H1 (cell line): ENCODE data around the gene ZNF687. TPM values are rescaled to one million over a fixed set of nuclear protein-coding genes. Genes with fewer than 3 reads are reported as not detected.
A peak's percentile ranks its signal among the peaks of the same experiment; 100 is the strongest.

Source experiments
- CTCF ChIA-PET: fragments of 300-600 bp; sonication (Branson Sonifier 250); formaldehyde crosslinking; loops from one replicate; lab custom pipeline; 2021; ENCODE audit not compliant: partially characterized antibody; lab: Charles Lee
- POLR2A ChIA-PET: fragments of 300-600 bp; sonication (Branson Sonifier 250); formaldehyde crosslinking; loops from one replicate; lab custom pipeline; 2021; ENCODE audit warnings: inconsistent platforms; ENCODE audit not compliant: partially characterized antibody; lab: Charles Lee
- DNase-seq, 2 experiments: peaks; one replicate each; pipeline versions ENCODE4 v3.0.0 to v3.0.0-alpha.2; 2010 to 2022; ENCODE audit warnings: low spot score in 2 of 2, low read depth in 1 of 2, mixed read lengths in 1 of 2
- FAIRE-seq: peaks from 2 replicates; lab custom pipeline; 2011; peaks lifted over from hg19 to GRCh38; lab: Jason Lieb, UNC
- H2AFZ ChIP-seq: 2 replicates; pipeline ENCODE4 v1.8.1; 2012; ENCODE audit warnings: low read length, inconsistent platforms
- H2AK5ac ChIP-seq: 2 replicates; pipeline ENCODE4 v1.6.1; 2013; ENCODE audit warnings: low read depth, low read length
- H2BK120ac ChIP-seq: replicated peaks from 2 replicates; pipeline ENCODE3; 2013; ENCODE audit warnings: low read depth, low read length, inconsistent platforms
- H2BK12ac ChIP-seq: 2 replicates; pipeline ENCODE4 v1.6.1; 2013; ENCODE audit warnings: low read depth, low read length
- H2BK15ac ChIP-seq: 2 replicates; pipeline ENCODE4 v1.6.1; 2013; ENCODE audit warnings: low read length
- H2BK20ac ChIP-seq: 2 replicates; pipeline ENCODE4 v1.6.1; 2013; ENCODE audit warnings: low read length
- H2BK5ac ChIP-seq: 2 replicates; pipeline ENCODE4 v1.6.1; 2013; ENCODE audit warnings: low read depth, low read length
- H3K14ac ChIP-seq: 2 replicates; pipeline ENCODE4 v1.6.1; 2013; ENCODE audit warnings: inconsistent platforms; ENCODE audit not compliant: insufficient read length
- H3K18ac ChIP-seq: 2 replicates; pipeline ENCODE4 v1.6.1; 2013; ENCODE audit warnings: low read length; ENCODE audit errors: extremely low read depth
- H3K23ac ChIP-seq: 2 replicates; pipeline ENCODE4 v1.6.1; 2013; ENCODE audit warnings: inconsistent platforms; ENCODE audit not compliant: insufficient read length
- H3K23me2 ChIP-seq: 2 replicates; pipeline ENCODE4 v1.6.1; 2013; ENCODE audit warnings: low read depth, low read length
- H3K27ac ChIP-seq: 2 replicates; pipeline ENCODE4 v1.6.1; 2011; ENCODE audit warnings: low read depth, low read length, inconsistent platforms
- H3K27me3 ChIP-seq, 4 experiments: replicated peaks in 1 of 4; 1 replicate in 1 of 4; 2 replicates in 3 of 4; pipeline versions ENCODE4 v1.6.1 to v1.8.1; 2011 to 2013; ENCODE audit warnings: low read length in 3 of 4, mild to moderate bottlenecking in 3 of 4, inconsistent platforms in 2 of 4, mixed read lengths in 2 of 4, moderate library complexity in 1 of 4; ENCODE audit not compliant: control insufficient read depth in 3 of 4, insufficient read depth in 3 of 4; ENCODE audit errors: extremely low read depth in 1 of 4
- H3K36me3 ChIP-seq, 4 experiments: 2 replicates each; pipeline versions ENCODE4 v1.6.1 to v1.8.1; 2011 to 2013; ENCODE audit warnings: mild to moderate bottlenecking in 4 of 4, low read length in 3 of 4, moderate library complexity in 2 of 4, control low read depth in 1 of 4, inconsistent platforms in 1 of 4; ENCODE audit not compliant: insufficient read depth in 4 of 4, control insufficient read depth in 2 of 4
- H3K4ac ChIP-seq: replicated peaks from 2 replicates; pipeline ENCODE3; 2013; ENCODE audit warnings: low read length, low read depth, mixed read lengths, inconsistent platforms; ENCODE audit not compliant: insufficient read length
- H3K4me1 ChIP-seq, 4 experiments: replicated peaks in 1 of 4; 1 replicate in 1 of 4; 2 replicates in 3 of 4; pipeline versions ENCODE4 v1.6.1 to v1.8.1; 2011 to 2013; ENCODE audit warnings: low read length in 3 of 4, inconsistent platforms in 2 of 4, mixed read lengths in 1 of 4; ENCODE audit not compliant: insufficient read depth in 4 of 4, control insufficient read depth in 3 of 4
- H3K4me2 ChIP-seq, 2 experiments: 2 replicates each; pipeline versions ENCODE4 v1.6.1 to v1.8.1; 2011 to 2013; ENCODE audit warnings: low read depth in 2 of 2, low read length in 2 of 2, control low read depth in 1 of 2, inconsistent platforms in 1 of 2, mild to moderate bottlenecking in 1 of 2; ENCODE audit not compliant: insufficient read depth in 1 of 2
- H3K4me3 ChIP-seq, 4 experiments: fragments of 200-600, 300-600 bp in 1 of 4; sonication (generic), shearing (Covaris generic), sonication (Bioruptor Twin) in 1 of 4; 2 replicates each; pipeline versions ENCODE4 v1.5.1 to v1.8.1; 2011 to 2016; ENCODE audit warnings: low read length in 4 of 4, low read depth in 3 of 4, control low read depth in 2 of 4, inconsistent platforms in 2 of 4, mild to moderate bottlenecking in 2 of 4, mixed read lengths in 1 of 4, moderate library complexity in 1 of 4; ENCODE audit not compliant: insufficient read depth in 2 of 4; ENCODE audit errors: extremely low read depth in 1 of 4
- H3K56ac ChIP-seq: replicated peaks from 2 replicates; pipeline ENCODE3; 2013; ENCODE audit warnings: low read depth, mild to moderate bottlenecking, mixed read lengths, low read length, inconsistent platforms; ENCODE audit not compliant: insufficient read length
- H3K79me1 ChIP-seq: 2 replicates; pipeline ENCODE4 v1.6.1; 2013; ENCODE audit warnings: low read depth, low read length, control low read depth
- H3K79me2 ChIP-seq, 2 experiments: 2 replicates each; pipeline versions ENCODE4 v1.6.1 to v1.8.1; 2012 to 2013; ENCODE audit warnings: low read length in 2 of 2, mild to moderate bottlenecking in 2 of 2, inconsistent platforms in 1 of 2; ENCODE audit not compliant: insufficient read depth in 2 of 2, control insufficient read depth in 1 of 2
- H3K9ac ChIP-seq, 4 experiments: replicated peaks in 1 of 4; 1 replicate in 1 of 4; 2 replicates in 3 of 4; pipeline versions ENCODE4 v1.6.1 to v1.8.1; 2011 to 2013; ENCODE audit warnings: low read depth in 3 of 4, low read length in 3 of 4, control low read depth in 2 of 4, mild to moderate bottlenecking in 2 of 4, moderate library complexity in 2 of 4, inconsistent platforms in 1 of 4; ENCODE audit errors: extremely low read depth in 1 of 4
- H3K9me3 ChIP-seq, 2 experiments: 2 replicates each; pipeline versions ENCODE4 v1.6.1 to v1.8.1; 2012 to 2013; ENCODE audit warnings: mild to moderate bottlenecking in 2 of 2, moderate library complexity in 2 of 2, control low read depth in 1 of 2, inconsistent platforms in 1 of 2, low read depth in 1 of 2, low read length in 1 of 2, mixed read lengths in 1 of 2; ENCODE audit not compliant: insufficient read depth in 2 of 2
- H4K20me1 ChIP-seq, 2 experiments: replicated peaks in 1 of 2; 2 replicates each; pipeline versions ENCODE3 to v1.8.1; 2011 to 2013; ENCODE audit warnings: inconsistent platforms in 2 of 2, low read length in 2 of 2, mild to moderate bottlenecking in 1 of 2; ENCODE audit not compliant: insufficient read depth in 2 of 2, control insufficient read depth in 1 of 2
- H4K5ac ChIP-seq: 2 replicates; pipeline ENCODE4 v1.6.1; 2013; ENCODE audit warnings: low read length, low read depth, mixed read lengths, inconsistent platforms; ENCODE audit not compliant: insufficient read length
- H4K8ac ChIP-seq: 2 replicates; pipeline ENCODE4 v1.8.0; 2013; ENCODE audit warnings: mild to moderate bottlenecking, moderate library complexity, low read length, inconsistent platforms; ENCODE audit not compliant: insufficient read depth; ENCODE audit errors: extremely low read depth
- H4K91ac ChIP-seq: replicated peaks from 2 replicates; pipeline ENCODE3; 2013; ENCODE audit warnings: low read length, mixed read lengths, inconsistent platforms; ENCODE audit not compliant: insufficient read length
- ASH2L ChIP-seq: fragments of 200-600, 300-600 bp; sonication (generic); IDR thresholded peaks from one replicate; pipeline ENCODE4 v1.7.1; 2017; ENCODE audit warnings: low read length
- CHD1 ChIP-seq: IDR thresholded peaks from 2 replicates; pipeline ENCODE4 v1.6.1; 2012; ENCODE audit warnings: low read depth, low read length, improper control_type of control experiment
- SP4 ChIP-seq: IDR thresholded peaks from 2 replicates; pipeline ENCODE4 v1.6.1; 2012; ENCODE audit warnings: low read length, inconsistent platforms
- WGBS, 2 experiments: shearing (Covaris generic) in 1 of 2; methylation state at CpG; one replicate each; pipeline versions ENCODE4 v1.1.6 to v1.1.7; 2013 to 2015; ENCODE audit warnings: low lambda C conversion rate in 2 of 2, mixed read lengths in 2 of 2, inconsistent platforms in 1 of 2, low coverage in 1 of 2, missing lambda C conversion rate in 1 of 2; ENCODE audit not compliant: insufficient replicate concordance in 2 of 2, insufficient coverage in 1 of 2, insufficient read length in 1 of 2; ENCODE audit errors: extremely low coverage in 1 of 2, missing lambda C conversion rate in 1 of 2; 5-methylcytosine and 5-hydroxymethylcytosine counted together
- polyA plus RNA-seq, 7 experiments: library from polyadenylated mRNA; depleted of rRNA in 3 of 7; stranded (reverse) in 5 of 7; unstranded in 2 of 7; fragments of >200 nt in 5 of 7; fragments of 200-250 nt in 2 of 7; gene quantifications; 1 replicate in 5 of 7; 2 replicates in 1 of 7; 4 replicates in 1 of 7; pipeline versions ENCODE4 v1.2.1 to v1.2.3, GENCODE V29; 2011 to 2013; ENCODE audit warnings: missing spikeins in 2 of 7, mixed read lengths in 2 of 7
- total RNA-seq: library from RNA; stranded (reverse); fragmentation: NEBNext Ultra II Directional; extraction: Animal tissue kit (Norgen Biotek cat#: 25700); gene quantifications from 2 replicates; pipeline ENCODE4 v1.2.1, GENCODE V29; 2021

ZNF687 gene
- total and polyA plus RNA-seq, 2 of the 8 experiments (the other 6 are each of a cell fraction or from before 2014, with no cell fraction given): 45.9 to 69.9 TPM

DNA sequence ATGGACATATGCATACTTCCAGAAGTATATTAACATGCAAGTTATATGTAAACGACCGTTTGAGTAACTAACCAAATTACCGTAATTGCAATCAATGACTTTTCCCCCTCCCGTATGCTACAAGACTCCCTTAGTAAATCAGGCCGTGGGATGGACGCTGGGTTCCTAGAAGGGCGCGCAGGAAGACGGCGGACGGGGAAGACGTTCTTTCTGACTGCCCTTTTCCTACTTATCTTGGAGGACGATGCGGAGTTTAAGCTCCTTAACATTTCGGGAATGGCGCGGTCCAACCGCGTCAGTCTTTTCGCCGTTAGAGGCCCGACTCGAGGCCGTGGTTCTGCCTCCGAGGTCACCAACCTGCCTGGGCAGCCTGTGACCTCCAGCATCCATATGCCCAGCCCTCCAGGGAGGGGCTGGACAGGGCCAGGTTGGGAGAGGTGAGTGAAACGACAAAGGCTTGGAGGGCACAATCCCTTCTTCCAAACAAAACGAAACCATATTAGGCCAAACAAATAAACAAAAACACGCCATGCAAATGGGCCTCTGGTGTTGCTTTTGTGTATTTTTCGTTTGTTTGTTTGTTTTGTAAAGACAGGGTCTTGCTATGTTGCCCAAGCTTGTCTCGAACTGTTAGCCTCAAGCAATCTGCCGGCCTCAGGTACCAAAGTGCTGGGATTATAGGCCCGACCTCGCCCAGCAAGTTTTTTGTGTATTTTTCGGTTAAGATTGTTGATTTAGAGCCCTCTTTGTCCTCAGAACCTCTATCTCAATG lies 46.0 kb downstream of the ZNF687 start:
- Histone ChIP-seq H2BK15ac (no peak overlapping the region), H2BK12ac (no peak overlapping the region), H2BK20ac (no peak overlapping the region), H4K8ac (peak overlapping the region; percentile 69; the same call in 1 of the 2 replicates), H2AK5ac (no peak overlapping the region), H3K79me2 (peaks cover 0 to 16% of the 10 kb centered on the region in 2 experiments; a peak in 3 of 4 replicates), H2BK120ac (no peak overlapping the region), H4K5ac (peak overlapping the region; percentile 36), H2BK5ac (peak overlapping the region; percentile 84), H3K4me2 (peak overlapping the region; percentile 82 to 88), H3K79me1 (0 out of 2 replicates have a peak, but pooled peaks cover 2% of the 10 kb centered on the region), H3K14ac (no peak overlapping the region), H3K9ac (peak overlapping the region; percentile 63 to 95 (median 66)), H4K91ac (no peak overlapping the region), H3K27me3 (no peaks in the 10 kb centered on the region), H4K20me1 (no peaks in the 10 kb centered on the region), H3K4ac (no peak overlapping the region), H3K18ac (peak overlapping the region; percentile 63), H3K56ac (peak overlapping the region; percentile 1), H3K4me3 (peak overlapping the region; percentile 67 to 87 (median 79)), H3K27ac (peak overlapping the region; percentile 72), H3K9me3 (no peaks in the 10 kb centered on the region), H3K23me2 (peaks cover 13% of the 10 kb centered on the region), H3K23ac (no peak overlapping the region), H2AFZ (peak overlapping the region; percentile 88), H3K4me1 (peaks cover 2 to 8% (median 5%) of the 10 kb centered on the region in 4 experiments; a peak in 5 of 7 replicates), H3K36me3 (peaks cover 3 to 7% (median 4%) of the 10 kb centered on the region in 4 experiments; a peak in 5 of 8 replicates)
- CTCF ChIA-PET: interaction anchor here (0.6 to 11.1 kb wide), 8 partner anchors 9 to 365 kb away, joined by 3 to 79 read pairs (median 4); no protein-coding TSS in a partner anchor
- POLR2A ChIA-PET: interaction anchor here (1.0 to 5.9 kb wide), 19 partner anchors 10 to 183 kb away, joined by 3 to 46 read pairs (median 7); partner anchors contain the start of genes PSMB4, RFX5 and ZNF687
- 27% methylated on average over 34 of the region's 34 CpGs; no CpG with 5 or more reads in 1 of the 2 experiments for WGBS, 2 experiments
- FAIRE-seq: no peak
- peak in 1 of 2 experiments; percentile 72 for DNase-seq
- TF ChIP-seq SP4 (no peak), ASH2L (peak; percentile 78), CHD1 (no peak)
